Prostate gland (tissue), 2 donors: ENCODE data around the gene LUZP1. TPM values are rescaled to one million over a fixed set of nuclear protein-coding genes. Genes with fewer than 3 reads are reported as not detected.

Experiments
- DNase-seq: peaks from one replicate; pipeline ENCODE4 v3.0.0-alpha.2; 2019; ENCODE audit warnings: low spot score
- H3K27ac ChIP-seq, 2 donors: fragments of 200-600 bp; sonication (generic); 2 replicates each; pipeline ENCODE4 v1.5.1; 2017 to 2019
- H3K27me3 ChIP-seq: fragments of 200-600 bp; sonication (generic); replicated peaks from 2 replicates; pipeline ENCODE4 v1.5.1; 2019; ENCODE audit not compliant: insufficient read depth
- H3K36me3 ChIP-seq, 2 donors: fragments of 200-600 bp; sonication (generic); 1 replicate in 1 of 2; 2 replicates in 1 of 2; pipeline versions ENCODE4 v1.5.1 to v1.8.1; 2017 to 2019
- H3K4me1 ChIP-seq: fragments of 200-600 bp; sonication (generic); replicated peaks from 2 replicates; pipeline ENCODE4 v1.5.1; 2019
- H3K4me3 ChIP-seq, 2 donors: fragments of 200-600 bp; sonication (generic); 2 replicates each; pipeline ENCODE4 v1.5.1; 2017 to 2019
- H3K9me3 ChIP-seq: fragments of 200-600 bp; sonication (generic); 2 replicates; pipeline ENCODE4 v1.5.1; 2017
- CTCF ChIP-seq, 4 experiments: fragments of 200-600 bp in 2 of 4; fragments of 450-650 bp in 2 of 4; sonication (generic) in 2 of 4; IDR thresholded peaks; 1 replicate in 3 of 4; 2 replicates in 1 of 4; pipeline ENCODE4 v1.5.1; 2016 to 2019; ENCODE audit warnings: antibody characterized with exemption in 4 of 4, mild to moderate bottlenecking in 2 of 4, moderate library complexity in 2 of 4
- POLR2A ChIP-seq: fragments of 450-650 bp; IDR thresholded peaks from one replicate; pipeline ENCODE4 v1.6.1; 2016; ENCODE audit warnings: antibody characterized with exemption, mild to moderate bottlenecking
- POLR2AphosphoS5 ChIP-seq: sonication (generic); formaldehyde crosslinking; IDR thresholded peaks from one replicate; pipeline ENCODE4 v1.6.1; 2017; ENCODE audit warnings: antibody characterized with exemption
- WGBS: methylation state at CpG from one replicate; pipeline ENCODE4 v1.1.5; 2018; 5-methylcytosine and 5-hydroxymethylcytosine counted together
- intact Hi-C: fragments of 100-400 bp; cut with DNase I; formaldehyde crosslinking; loops from one replicate; pipeline ENCODE4 v1.14.2; 2022
- total RNA-seq, 2 donors: library from RNA; depleted of rRNA; stranded (reverse); fragments of >200 nt; gene quantifications; one replicate each; pipeline ENCODE4 v1.1.0, GENCODE V29; 2016

LUZP1 gene
- total RNA-seq, 2 donors from 2014 or later: 16.9 to 17.5 TPM

GRCh38 chr1:23215291-23215690 lies 46.6 kb upstream of the LUZP1 start:
- Histone ChIP-seq H3K27ac (no peak overlapping the region), H3K4me1 (no peaks in the 10 kb centered on the region), H3K4me3 (no peak overlapping the region), H3K36me3 (no peaks in the 10 kb centered on the region), H3K9me3 (no peaks in the 10 kb centered on the region), H3K27me3 (peaks cover 6% of the 10 kb centered on the region)
- WGBS: 95% methylated on average over 3 of the region's 3 CpGs
- intact Hi-C loops: no loop called here
- no peak for DNase-seq
- TF ChIP-seq POLR2AphosphoS5 (no peak), POLR2A (no peak), CTCF (IDR thresholded peaks at IDR 0.05) (no peak)

GRCh38 chr1:23214640-23215039 lies 46.0 kb upstream of the LUZP1 start:
- Histone ChIP-seq H3K9me3 (no peaks in the 10 kb centered on the region), H3K36me3 (no peaks in the 10 kb centered on the region), H3K4me1 (no peaks in the 10 kb centered on the region), H3K27ac (no peak overlapping the region), H3K27me3 (peaks cover 6% of the 10 kb centered on the region), H3K4me3 (no peak overlapping the region)
- intact Hi-C loops: no loop called here
- WGBS: 98% methylated on average over 4 of the region's 4 CpGs
- TF ChIP-seq POLR2AphosphoS5 (no peak), POLR2A (no peak), CTCF (IDR thresholded peaks at IDR 0.05) (no peak)
- no peak for DNase-seq

- peaks cover 6% of the 10 kb centered on the region for H3K27me3 ChIP-seq
- 53% methylated on average over 4 of the region's 4 CpGs for WGBS
- TF ChIP-seq POLR2AphosphoS5: no peak
- no peak for TF ChIP-seq CTCF (IDR thresholded peaks at IDR 0.05)
- TF ChIP-seq POLR2A: no peak
- no peaks in the 10 kb centered on the region for H3K9me3 ChIP-seq
- H3K4me1 ChIP-seq: no peaks in the 10 kb centered on the region
- H3K36me3 ChIP-seq: no peaks in the 10 kb centered on the region
- no peak for DNase-seq
- intact Hi-C loops: no loop called here
- no peak overlapping the region for H3K27ac ChIP-seq
- H3K4me3 ChIP-seq: no peak overlapping the region
These were observed 43.3 kb upstream of the LUZP1 start for GRCh38 chr1:23211955-23212354.

GRCh38 chr1:23210963-23211362 lies 42.3 kb upstream of the LUZP1 start:
- intact Hi-C loops: no loop called here
- H3K27me3 ChIP-seq: peaks cover 3% of the 10 kb centered on the region

More at GRCh38 chr1:23210963-23211362, 42.3 kb upstream of the LUZP1 start:
- no peaks in the 10 kb centered on the region for H3K4me1 ChIP-seq
- no peaks in the 10 kb centered on the region for H3K36me3 ChIP-seq
- WGBS: 88% methylated on average over 2 of the region's 2 CpGs
- H3K4me3 ChIP-seq: no peak overlapping the region
- H3K9me3 ChIP-seq: no peaks in the 10 kb centered on the region
- no peak for DNase-seq
- no peak overlapping the region for H3K27ac ChIP-seq
- TF ChIP-seq CTCF (IDR thresholded peaks at IDR 0.05): no peak
- TF ChIP-seq POLR2AphosphoS5: no peak
- no peak for TF ChIP-seq POLR2A
